Ovary (tissue), 3 donors: ENCODE results near the gene DAAM2.

ENCODE experiments used
- POLR2A ChIP-seq: fragments of 450-650 bp; IDR thresholded peaks from one replicate; pipeline ENCODE4 v1.6.1; 2017; ENCODE audit warnings: antibody characterized with exemption, mild to moderate bottlenecking, moderate library complexity
- TF ChIP-seq, protein P1 (sequence below), 3 donors: fragments of 450-650 bp in 2 of 3; fragments of 200-600 bp in 1 of 3; IDR thresholded peaks; one replicate each; pipeline versions ENCODE4 v1.5.1 to v1.8.0; 2016 to 2022; ENCODE audit warnings: antibody characterized with exemption in 3 of 3, mild to moderate bottlenecking in 1 of 3
- donor health status: DM: no; HTN: no; CAD: no.

GRCh38 chr6:39841923-39842322 is 49.7 kb downstream of the DAAM2 start:
- TF ChIP-seq, protein P1, sequence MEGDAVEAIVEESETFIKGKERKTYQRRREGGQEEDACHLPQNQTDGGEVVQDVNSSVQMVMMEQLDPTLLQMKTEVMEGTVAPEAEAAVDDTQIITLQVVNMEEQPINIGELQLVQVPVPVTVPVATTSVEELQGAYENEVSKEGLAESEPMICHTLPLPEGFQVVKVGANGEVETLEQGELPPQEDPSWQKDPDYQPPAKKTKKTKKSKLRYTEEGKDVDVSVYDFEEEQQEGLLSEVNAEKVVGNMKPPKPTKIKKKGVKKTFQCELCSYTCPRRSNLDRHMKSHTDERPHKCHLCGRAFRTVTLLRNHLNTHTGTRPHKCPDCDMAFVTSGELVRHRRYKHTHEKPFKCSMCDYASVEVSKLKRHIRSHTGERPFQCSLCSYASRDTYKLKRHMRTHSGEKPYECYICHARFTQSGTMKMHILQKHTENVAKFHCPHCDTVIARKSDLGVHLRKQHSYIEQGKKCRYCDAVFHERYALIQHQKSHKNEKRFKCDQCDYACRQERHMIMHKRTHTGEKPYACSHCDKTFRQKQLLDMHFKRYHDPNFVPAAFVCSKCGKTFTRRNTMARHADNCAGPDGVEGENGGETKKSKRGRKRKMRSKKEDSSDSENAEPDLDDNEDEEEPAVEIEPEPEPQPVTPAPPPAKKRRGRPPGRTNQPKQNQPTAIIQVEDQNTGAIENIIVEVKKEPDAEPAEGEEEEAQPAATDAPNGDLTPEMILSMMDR (IDR thresholded peaks at IDR 0.05) = no peak
- no peak for TF ChIP-seq POLR2A
